Natural killer cell treated with Interleukin-12 subunit alpha and Interleukin-12 subunit beta and Interleukin-15 and Interleukin-18, amount 100 ng/mL, for 72 hours (primary cell): ENCODE results near the gene CRTC1. TPM values are rescaled to one million over a fixed set of nuclear protein-coding genes. Genes with fewer than 3 reads are reported as not detected.
A peak's percentile ranks its signal among the peaks of the same experiment; 100 is the strongest.

Experiments used
- ATAC-seq, 2 donors: fragments of 150-1000 bp; cut with Tn5 transposase in 1 of 2; sonication (Bioruptor Pico), chemical (Tn5 transposase) in 1 of 2; 2 replicates each; pipeline ENCODE4 v1.10.0; 2021
- DNase-seq: peaks from one replicate; pipeline ENCODE4 v3.0.0; 2022; ENCODE audit warnings: low spot score
- H3K27ac Mint-ChIP-seq, 2 donors: 1 replicate in 1 of 2; 2 replicates in 1 of 2; pipeline ENCODE4 v1.8.0; 2022; ENCODE audit warnings: mixed read lengths in 2 of 2, mild to moderate bottlenecking in 1 of 2, moderate library complexity in 1 of 2
- H3K27me3 Mint-ChIP-seq, 2 donors: 1 replicate in 1 of 2; 2 replicates in 1 of 2; pipeline ENCODE4 v1.8.0; 2022; ENCODE audit warnings: mixed read lengths in 2 of 2
- H3K36me3 Mint-ChIP-seq: one replicate; pipeline ENCODE4 v1.8.0; 2022; ENCODE audit warnings: mixed read lengths
- H3K4me1 Mint-ChIP-seq, 2 donors: 1 replicate in 1 of 2; 2 replicates in 1 of 2; pipeline ENCODE4 v1.8.0; 2022; ENCODE audit warnings: low read depth in 2 of 2, mixed read lengths in 2 of 2, mild to moderate bottlenecking in 1 of 2
- H3K4me3 Mint-ChIP-seq: one replicate; pipeline ENCODE4 v1.8.0; 2022; ENCODE audit warnings: mixed read lengths
- H3K9me3 Mint-ChIP-seq: 2 replicates; pipeline ENCODE4 v1.8.0; 2022; ENCODE audit warnings: mixed read lengths
- total RNA-seq, 2 donors: library from RNA; stranded (reverse); gene quantifications; one replicate each; pipeline ENCODE4 v1.2.3, GENCODE V29; 2022

CRTC1 gene
- total RNA-seq, 2 donors from 2014 or later: 7.6 to 9.3 TPM

DNA sequence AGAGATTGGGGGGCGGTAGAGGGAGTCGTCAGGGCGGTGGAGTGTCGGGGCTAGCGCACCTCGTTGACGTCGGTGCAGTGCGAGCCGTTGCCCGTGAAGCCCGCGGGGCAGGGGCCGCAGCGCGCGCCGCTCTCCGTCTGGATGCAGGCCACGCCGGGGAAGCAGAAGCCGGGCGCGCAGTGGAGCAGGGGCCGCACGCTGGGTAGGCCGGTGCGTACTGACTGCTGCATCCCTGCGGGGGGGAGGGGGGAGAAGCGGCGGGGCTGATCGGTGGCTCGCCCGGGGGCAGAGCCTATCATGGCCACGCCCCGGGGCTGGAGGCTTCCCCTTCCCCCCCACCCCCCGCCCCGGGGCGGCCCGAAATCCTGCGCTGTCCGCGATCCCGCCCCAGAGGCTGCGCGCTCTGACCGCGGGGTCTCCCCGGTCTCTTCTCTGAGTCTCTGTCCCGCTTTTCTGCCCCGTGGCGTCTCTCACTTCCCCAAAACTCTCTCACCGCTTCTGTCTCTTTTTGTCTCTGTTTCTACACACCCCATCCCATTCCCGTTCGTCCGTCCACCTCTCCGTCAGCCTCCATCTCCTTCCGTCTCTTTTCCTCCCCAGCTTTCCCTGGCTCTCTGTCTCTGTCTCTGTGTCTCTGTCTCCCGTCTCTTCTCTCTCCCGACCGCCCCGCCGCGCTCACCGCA lies 106.5 kb downstream of the CRTC1 start:
- Mint-ChIP-seq H3K4me3 (peak overlapping the region; percentile 66), H3K9me3 (no peaks in the 10 kb centered on the region), H3K4me1 (peaks cover 16 to 31% of the 10 kb centered on the region in 2 donors), H3K36me3 (no peaks in the 10 kb centered on the region), H3K27ac (no peak overlapping the region), H3K27me3 (peaks cover 35 to 48% of the 10 kb centered on the region in 2 donors)
- DNase-seq: no peak
- ATAC-seq: no peak

DNA sequence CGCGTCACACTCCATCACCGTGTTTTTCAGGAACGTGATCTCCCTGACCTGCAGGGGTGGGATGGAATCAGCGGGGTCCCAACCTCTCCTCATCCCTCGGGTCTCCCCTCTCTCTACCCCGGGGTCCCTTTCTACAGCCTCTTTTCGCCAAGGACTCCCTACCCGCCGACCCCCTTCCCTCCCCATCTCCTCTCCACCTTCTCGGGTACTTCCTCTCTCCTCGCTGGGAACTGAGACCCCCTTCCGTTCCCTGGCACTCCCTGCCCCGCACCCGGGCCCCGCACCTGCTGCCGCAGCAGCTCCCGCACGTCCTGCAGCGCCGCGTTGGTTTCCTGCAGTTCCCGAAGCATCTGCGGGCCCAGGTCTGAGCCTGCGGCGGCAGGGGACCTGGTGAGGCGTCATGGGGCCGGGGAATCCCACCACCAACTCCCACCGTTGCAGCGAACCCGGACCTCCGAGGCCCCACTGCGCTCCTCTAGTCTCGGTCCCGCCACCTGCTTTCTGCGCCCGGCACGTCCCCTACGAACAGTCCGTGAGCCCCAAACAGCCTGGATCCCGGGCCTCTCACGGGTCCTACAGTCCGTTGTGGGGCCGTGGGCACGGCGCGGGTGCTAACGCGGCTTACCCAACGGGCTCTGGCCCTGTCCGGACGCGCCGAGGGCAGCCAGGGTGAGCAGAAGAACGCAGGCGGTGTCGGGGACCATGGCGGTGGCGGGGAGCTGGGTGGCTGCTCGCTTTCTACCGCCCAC lies 107.3 kb downstream of the CRTC1 start, which contains the start of gene COMP:
TSS of gene COMP (minus strand) at position 740 of the 749 bp plus-strand sequence. CDS start at position 704, 36 bp downstream.
- no peak for DNase-seq
- Mint-ChIP-seq H3K4me3 (peak within 1 kb of the TSS; percentile 66), H3K27me3 (peaks cover 31 to 48% of the 10 kb centered on the region in 2 donors), H3K4me1 (peaks cover 12 to 27% of the 10 kb centered on the region in 2 donors), H3K36me3 (no peaks in the 10 kb centered on the region), H3K9me3 (no peaks in the 10 kb centered on the region), H3K27ac (no peak within 1 kb of the TSS)
- ATAC-seq: no peak

DNA sequence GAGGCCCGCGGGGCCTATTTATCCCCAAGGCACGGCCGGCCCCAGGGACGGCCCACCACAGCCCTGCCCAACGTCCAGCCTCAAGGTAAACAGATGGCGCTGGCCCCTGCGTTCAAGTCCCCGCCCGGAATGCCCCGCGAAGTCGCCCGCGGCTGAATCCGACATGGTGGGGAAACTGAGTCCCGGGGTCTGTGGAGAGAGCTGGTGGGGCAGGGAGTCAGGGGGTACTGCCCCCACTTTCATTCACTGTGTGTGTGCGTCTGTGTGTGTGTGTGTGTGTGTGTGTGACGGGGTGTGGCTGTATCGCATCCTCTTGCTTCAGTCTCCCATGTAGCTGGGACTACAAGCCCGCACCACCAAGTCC lies 107.8 kb downstream of the CRTC1 start:
- H3K9me3 Mint-ChIP-seq: no peaks in the 10 kb centered on the region
- H3K4me3 Mint-ChIP-seq: no peak overlapping the region
- peaks cover 12 to 23% of the 10 kb centered on the region in 2 donors for H3K4me1 Mint-ChIP-seq
- no peak for ATAC-seq
- H3K27me3 Mint-ChIP-seq: peaks cover 27 to 48% of the 10 kb centered on the region in 2 donors
- DNase-seq: no peak
- no peak overlapping the region for H3K27ac Mint-ChIP-seq
- no peaks in the 10 kb centered on the region for H3K36me3 Mint-ChIP-seq

DNA sequence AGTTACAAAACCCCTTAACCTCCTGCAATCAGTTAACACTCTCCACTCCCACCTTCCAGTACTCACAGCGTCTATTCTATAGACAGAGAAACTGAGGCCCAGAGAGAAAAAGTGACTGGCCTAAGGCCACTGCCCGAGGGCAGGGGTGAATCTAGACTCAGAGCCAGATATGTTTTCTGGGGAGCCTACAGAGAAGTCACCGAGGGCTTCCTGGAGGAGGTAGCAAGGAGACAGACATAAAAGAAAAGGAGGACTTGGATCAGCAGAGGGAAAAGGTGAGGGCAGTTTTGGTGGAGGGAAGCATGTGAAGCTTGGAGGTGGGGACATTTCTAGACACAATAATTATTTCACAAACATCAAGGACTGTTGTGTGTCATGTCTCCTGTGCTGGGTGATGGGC lies 109.2 kb downstream of the CRTC1 start:
- DNase-seq (no peak), ATAC-seq (no peak)
- Mint-ChIP-seq H3K9me3 (no peaks in the 10 kb centered on the region), H3K27me3 (peaks cover 28 to 54% of the 10 kb centered on the region in 2 donors), H3K27ac (no peak overlapping the region), H3K4me1 (peaks cover 12 to 17% of the 10 kb centered on the region in 2 donors), H3K4me3 (no peak overlapping the region), H3K36me3 (no peaks in the 10 kb centered on the region)

DNA sequence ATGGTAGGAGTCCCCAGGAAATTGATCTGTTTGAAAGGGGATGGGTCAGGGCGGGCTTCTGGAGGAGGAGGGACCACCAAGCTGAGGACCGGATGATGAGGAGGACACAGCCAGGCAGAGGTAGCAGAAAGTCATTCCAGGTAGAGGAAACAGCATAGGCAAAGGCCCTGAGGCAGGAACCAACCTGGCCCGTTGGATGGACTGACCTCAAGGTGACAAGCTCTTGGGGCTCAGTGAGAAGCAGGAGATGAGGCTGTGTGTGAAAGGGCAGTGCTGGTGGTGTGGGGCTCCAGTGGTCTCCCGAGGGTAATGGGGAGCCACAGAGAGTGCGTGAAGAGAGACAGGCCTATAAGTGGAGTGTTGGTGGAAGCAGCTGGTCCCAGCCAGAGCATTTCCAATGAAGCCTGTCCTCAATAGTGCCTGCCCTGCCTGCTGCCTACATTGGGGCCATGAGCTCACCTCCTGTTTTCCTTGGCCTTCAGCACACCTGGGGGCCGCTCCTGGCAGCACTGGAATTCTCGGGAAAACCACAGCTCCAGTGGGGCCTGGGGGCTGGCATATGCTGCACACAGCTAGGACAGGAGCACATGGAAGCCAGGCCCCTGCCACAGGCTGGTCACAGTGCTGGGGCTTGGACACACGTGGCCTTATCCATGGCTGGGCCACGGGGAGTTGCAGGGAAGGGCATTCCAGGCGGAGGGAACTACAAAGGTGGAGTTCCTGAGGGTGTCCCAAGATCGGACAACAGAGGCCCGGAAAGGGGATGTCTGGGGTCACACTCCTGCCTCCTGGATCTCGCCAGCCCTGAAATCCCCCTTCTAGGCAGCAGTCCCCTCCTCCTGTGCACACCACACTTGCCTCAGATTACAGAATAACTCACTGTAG lies 109.9 kb downstream of the CRTC1 start:
- peaks cover 12% of the 10 kb centered on the region in 2 donors for H3K4me1 Mint-ChIP-seq
- peak in 1 of 2 donors; percentile 14 for ATAC-seq
- no peak overlapping the region for H3K27ac Mint-ChIP-seq
- no peak overlapping the region for H3K4me3 Mint-ChIP-seq
- no peaks in the 10 kb centered on the region for H3K9me3 Mint-ChIP-seq
- peaks cover 28 to 50% of the 10 kb centered on the region in 2 donors for H3K27me3 Mint-ChIP-seq
- H3K36me3 Mint-ChIP-seq: no peaks in the 10 kb centered on the region
- DNase-seq: no peak

DNA sequence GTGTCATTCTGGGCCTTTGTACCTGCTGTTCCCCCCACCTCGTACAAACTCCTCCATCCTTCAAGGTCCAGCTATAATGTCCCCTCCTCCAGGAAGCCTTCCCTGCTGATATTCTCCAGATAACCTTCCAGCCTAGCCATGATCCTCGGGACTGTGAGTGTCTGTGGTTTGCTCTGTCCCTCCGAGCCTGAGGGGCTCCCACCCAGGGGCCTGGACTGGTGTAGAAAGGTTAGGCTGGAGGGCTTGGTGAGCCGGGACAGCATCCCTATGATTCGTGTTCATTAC lies 110.5 kb downstream of the CRTC1 start:
- H3K27me3 Mint-ChIP-seq: peaks cover 28 to 50% of the 10 kb centered on the region in 2 donors

DNA sequence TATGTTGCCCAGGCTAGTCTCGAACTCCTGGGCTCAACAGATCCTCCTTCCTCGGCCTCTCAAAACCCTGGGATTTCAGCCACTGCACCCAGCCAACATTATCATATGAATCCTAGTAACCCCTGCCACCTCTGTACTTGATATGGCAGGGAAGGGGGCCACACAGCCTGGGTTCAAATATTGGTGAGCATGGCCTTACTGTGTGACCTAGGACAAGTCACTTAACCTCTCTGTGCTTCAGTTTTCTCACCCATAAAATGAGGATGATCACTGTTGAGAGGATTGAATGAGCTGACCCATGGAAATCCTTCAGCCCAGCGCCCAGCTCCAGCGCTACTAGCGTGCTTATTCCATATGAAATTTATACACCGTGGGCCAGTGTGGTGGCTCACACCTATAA lies 111.2 kb downstream of the CRTC1 start:
- ATAC-seq: no peak
- Mint-ChIP-seq H3K4me3 (no peak overlapping the region), H3K27ac (no peak overlapping the region), H3K4me1 (peaks cover 5 to 7% of the 10 kb centered on the region in 2 donors), H3K27me3 (peaks cover 25 to 43% of the 10 kb centered on the region in 2 donors), H3K9me3 (no peaks in the 10 kb centered on the region), H3K36me3 (no peaks in the 10 kb centered on the region)
- DNase-seq: no peak

More for the DNA sequence above, 110.5 kb downstream of the CRTC1 start:
- H3K4me3 Mint-ChIP-seq: no peak overlapping the region
- peaks cover 9 to 12% of the 10 kb centered on the region in 2 donors for H3K4me1 Mint-ChIP-seq
- H3K9me3 Mint-ChIP-seq: no peaks in the 10 kb centered on the region
- no peaks in the 10 kb centered on the region for H3K36me3 Mint-ChIP-seq
- no peak for ATAC-seq
- H3K27ac Mint-ChIP-seq: no peak overlapping the region
- DNase-seq: no peak

DNA sequence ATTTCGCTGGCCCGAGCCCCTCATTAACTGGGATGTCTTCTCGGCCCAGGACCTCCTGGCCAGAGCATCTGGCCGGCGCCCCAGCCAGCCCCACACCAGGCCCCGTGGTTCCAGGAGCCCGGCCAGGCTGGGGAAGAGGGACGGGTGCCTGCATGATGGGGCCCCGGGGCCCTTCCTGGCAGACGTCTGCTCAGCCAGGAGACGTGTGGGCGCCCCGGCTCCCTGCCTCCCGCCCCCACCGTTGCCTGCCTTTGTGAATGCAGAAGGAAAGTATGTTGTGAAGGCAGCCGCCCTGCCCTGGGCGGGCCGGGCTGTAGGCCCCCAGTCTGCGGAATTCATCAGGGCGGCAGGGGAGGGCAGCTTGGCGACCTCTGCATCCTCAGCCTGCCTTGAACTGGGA lies 112.1 kb downstream of the CRTC1 start:
- no peaks in the 10 kb centered on the region for H3K9me3 Mint-ChIP-seq
- no peaks in the 10 kb centered on the region for H3K36me3 Mint-ChIP-seq
- H3K27me3 Mint-ChIP-seq: peaks cover 20 to 35% of the 10 kb centered on the region in 2 donors
- no peak overlapping the region for H3K27ac Mint-ChIP-seq
- DNase-seq: no peak
- H3K4me3 Mint-ChIP-seq: no peak overlapping the region
- ATAC-seq: peak; percentile 18 to 34
- peaks cover 0 to under 1% of the 10 kb centered on the region in 2 donors for H3K4me1 Mint-ChIP-seq

DNA sequence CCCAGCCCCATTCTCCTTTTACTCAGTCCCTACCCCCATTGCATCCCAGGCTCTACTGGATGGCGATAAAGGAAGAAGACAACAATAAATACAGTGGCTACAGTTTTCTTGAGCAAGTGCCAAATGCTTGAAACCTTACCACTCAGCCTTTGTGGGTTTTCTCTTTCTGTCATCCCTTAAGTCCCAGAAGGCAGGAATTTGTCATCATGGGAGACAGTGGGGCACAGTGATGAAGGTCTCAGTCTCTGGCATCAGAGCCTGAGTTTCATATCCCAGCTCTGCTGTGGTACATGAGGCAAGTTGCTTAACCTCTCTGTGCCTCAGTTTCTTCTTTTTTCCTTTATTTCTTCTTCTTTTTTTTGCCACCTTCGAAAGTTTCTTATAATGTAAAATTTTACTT lies 112.8 kb downstream of the CRTC1 start:
- Mint-ChIP-seq H3K4me1 (no peaks in the 10 kb centered on the region), H3K36me3 (no peaks in the 10 kb centered on the region), H3K27me3 (peaks cover 18 to 29% of the 10 kb centered on the region in 2 donors), H3K9me3 (no peaks in the 10 kb centered on the region), H3K27ac (no peak overlapping the region), H3K4me3 (no peak overlapping the region)
- DNase-seq (no peak), ATAC-seq (no peak)

DNA sequence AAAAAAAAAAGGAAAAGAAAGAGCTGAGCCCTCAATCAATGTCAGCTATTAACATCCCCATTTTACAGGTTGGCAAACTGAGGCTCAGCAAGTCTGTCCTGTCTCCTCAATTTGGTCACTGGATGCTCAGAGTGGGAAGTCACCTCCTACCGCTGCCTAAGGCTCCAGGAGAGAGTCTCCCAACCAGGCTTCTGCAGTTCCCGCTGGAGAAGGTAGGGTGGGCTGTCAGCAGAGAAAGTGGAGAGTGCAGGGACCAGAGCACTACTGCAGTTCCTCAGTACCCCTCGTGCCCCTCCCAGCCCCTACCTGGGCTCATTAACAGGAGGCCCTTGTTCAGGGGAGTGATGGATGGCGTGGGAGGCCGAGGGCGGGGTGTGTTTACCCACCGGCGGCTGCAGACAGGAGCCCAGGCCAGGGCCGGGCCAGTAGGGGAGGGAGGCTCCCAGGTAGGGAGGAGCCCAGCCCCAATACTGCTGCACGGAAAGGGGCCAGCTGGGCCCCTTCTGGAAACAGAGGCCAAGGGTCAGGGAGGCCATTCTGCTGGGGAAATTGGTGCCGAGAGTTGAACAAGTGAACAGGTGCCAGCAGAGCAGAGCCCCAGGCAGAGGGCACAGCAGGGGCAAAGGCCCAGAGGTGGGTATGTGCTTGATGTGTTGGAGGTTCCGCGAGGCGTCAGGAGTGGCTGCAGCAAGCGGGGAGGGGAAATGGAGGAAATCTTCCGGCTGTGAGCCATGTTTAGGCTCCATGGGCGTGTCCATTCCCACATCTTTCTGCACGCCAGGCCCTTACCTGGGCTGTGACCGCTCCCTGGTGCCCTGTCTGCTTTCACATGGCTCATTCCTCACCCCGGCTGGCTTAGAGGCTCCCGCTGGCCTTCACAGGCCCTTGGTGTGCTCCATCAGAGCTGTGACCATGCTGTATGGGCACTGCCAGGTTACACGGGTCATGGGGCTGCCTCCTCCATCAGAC lies 115.2 kb downstream of the CRTC1 start:
- Mint-ChIP-seq H3K4me3 (no peak overlapping the region), H3K36me3 (no peaks in the 10 kb centered on the region), H3K9me3 (no peaks in the 10 kb centered on the region), H3K27ac (no peak overlapping the region), H3K4me1 (no peaks in the 10 kb centered on the region), H3K27me3 (peaks cover 11 to 21% of the 10 kb centered on the region in 2 donors)
- no peak for ATAC-seq
- DNase-seq: no peak

DNA sequence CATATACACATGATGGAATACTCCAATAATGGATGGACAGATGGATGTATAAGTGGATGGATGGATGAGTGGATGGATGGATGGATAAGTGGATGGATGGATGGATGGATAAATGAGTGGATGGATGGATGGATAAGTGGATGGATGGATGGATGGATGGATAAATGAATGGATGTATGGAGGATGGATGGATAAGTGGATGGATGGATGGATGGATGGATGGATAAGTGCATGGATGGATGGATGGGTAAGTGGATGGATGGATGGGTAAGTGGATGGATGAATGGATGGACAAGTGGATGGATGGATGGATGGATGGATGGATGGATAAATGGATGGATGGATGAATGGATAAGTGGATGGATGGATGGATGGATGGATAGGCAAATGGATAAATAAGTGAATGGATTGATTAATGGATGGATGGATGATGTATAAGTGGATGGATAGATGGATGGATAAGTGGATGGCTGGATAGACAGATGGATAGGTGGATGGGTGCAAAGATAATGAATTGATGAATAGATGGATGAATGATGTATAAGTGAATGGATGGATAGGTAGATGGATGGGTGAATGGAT lies 116.0 kb downstream of the CRTC1 start:
- Mint-ChIP-seq H3K4me3 (no peak overlapping the region), H3K27me3 (peaks cover 7 to 16% of the 10 kb centered on the region in 2 donors), H3K9me3 (no peaks in the 10 kb centered on the region), H3K36me3 (no peaks in the 10 kb centered on the region), H3K27ac (no peak overlapping the region), H3K4me1 (no peaks in the 10 kb centered on the region)
- ATAC-seq (no peak), DNase-seq (no peak)

DNA sequence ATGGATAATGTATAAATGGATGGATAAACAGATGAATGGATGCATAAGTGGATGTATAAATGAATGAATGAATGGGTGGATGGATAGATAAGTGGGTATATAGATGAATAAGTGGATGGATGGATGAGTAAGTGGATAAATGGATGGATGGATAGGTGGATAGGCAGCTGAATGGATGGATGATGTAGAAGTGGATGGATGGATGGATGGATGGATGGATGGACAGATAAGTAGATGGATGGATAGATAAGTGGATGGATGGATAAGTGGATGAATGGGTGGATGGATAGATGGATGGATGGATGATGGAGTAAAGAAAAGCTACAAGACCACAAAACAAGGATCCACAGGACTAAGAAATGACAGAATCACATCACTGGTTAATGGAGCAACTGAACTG lies 116.6 kb downstream of the CRTC1 start:
- peaks cover 7 to 16% of the 10 kb centered on the region in 2 donors for H3K27me3 Mint-ChIP-seq
- H3K27ac Mint-ChIP-seq: no peak overlapping the region
- DNase-seq (no peak), ATAC-seq (no peak)
- H3K4me3 Mint-ChIP-seq: no peak overlapping the region
- H3K36me3 Mint-ChIP-seq: no peaks in the 10 kb centered on the region
- no peaks in the 10 kb centered on the region for H3K4me1 Mint-ChIP-seq
- H3K9me3 Mint-ChIP-seq: no peaks in the 10 kb centered on the region
